ENCODE measurements around the gene NFS1.
"Not testable (repeated sequence)": the region's sequence is repeated elsewhere in the genome, so short reads cannot be mapped to it uniquely, and the experiment has no call there.

NFS1 gene

DNA sequence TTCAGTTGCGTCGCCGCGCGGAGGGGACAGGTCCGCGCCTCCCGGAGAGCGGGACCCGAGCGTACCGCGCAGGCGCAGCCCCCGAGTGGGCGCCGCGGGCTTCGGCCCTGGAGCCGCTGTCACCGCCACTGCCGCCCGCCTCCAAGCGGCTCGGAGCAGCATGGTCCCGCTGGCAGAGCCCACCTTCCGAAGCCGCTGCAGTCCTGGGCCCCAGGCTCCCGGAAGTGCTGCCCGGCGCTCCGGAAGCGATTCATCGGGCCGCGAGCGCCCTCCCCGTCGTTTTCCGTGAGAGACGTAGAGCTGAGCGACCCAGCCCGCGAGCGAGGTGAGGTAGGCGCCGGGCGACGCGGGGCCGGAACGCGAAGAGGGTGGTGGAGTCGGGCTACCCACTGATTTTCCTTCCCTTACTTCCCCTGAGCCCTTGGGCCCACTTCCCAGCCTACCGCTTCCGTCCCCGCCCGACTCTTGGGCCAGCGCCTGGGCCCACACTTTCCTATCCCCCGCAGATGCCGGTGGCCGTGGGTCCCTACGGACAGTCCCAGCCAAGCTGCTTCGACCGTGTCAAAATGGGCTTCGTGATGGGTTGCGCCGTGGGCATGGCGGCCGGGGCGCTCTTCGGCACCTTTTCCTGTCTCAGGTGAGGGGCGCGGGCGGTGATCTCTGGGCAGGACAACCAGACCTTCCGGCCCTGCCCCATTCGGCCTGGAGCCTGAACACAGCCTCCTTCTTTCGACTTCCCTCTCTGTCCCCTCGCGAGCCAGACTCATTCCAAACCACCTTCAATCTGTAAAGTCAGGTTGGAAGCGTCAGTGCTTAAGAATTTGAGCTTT lies at the start of gene NFS1, which contains the start of gene ROMO1:
Gene NFS1 (minus strand): TSS at position 226 of the 830 bp plus-strand sequence. CDS start 64 bp downstream, at position 162.
Gene ROMO1 (plus strand): TSS at position 279 of the 830 bp plus-strand sequence. CDS start 228 bp downstream, at position 507.
- peak; percentile 75 for DNase-seq

DNA sequence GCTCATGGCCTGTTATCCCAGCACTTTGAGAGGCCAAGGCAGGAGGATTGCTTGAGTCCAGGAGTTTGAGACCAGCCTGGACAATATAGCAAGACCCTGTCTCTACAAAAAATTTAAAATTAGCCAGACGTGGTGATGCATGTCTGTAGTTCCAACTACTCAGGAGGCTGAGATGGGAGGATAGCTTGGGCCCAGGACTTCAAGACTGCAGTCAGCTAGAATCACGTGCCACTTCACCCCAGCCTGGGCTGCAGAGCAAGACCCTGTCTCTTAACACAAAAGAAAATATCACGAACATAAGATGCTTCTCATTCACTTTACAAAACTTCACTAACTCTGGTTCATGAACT lies 45.3 kb upstream of the NFS1 start:
- not testable (repeated sequence) for DNase-seq

DNA sequence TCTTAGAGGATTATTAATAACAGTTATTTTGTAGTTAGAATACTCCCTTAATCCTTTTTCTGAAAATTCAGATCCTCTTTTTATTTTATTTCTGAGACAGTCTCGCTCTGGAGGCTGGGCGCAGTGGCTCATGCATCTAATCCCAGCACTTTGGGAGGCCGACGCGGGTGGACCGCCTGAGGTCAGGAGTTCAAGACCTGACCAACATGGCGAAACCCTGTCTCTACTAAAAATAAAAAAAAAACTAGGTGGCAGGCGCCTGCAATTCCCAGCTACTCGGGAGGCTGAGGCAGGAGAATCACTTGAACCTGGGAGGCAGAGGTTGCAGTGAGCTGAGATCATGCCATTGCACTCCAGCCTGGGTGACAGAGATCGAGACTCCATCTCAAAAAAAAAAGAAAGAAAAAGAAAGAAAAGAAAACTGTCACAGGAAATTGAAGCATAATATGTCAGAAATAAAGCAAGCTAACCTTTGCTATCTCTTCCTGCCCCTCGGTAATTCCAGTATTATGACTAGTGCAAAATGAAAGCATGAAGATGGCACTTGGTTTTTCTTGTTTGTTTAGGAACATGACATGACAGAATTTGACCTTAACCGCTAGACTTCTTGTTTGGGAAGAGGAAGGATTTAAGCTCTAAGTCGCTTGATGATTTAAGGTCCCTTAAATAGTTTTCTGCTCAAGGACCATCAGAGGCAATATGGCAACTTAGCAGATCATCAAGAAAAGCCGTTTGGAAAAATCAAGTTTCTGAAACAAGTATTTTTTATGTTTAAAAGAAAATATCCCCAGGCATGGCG lies 44.7 kb upstream of the NFS1 start:
- no peak for DNase-seq

DNA sequence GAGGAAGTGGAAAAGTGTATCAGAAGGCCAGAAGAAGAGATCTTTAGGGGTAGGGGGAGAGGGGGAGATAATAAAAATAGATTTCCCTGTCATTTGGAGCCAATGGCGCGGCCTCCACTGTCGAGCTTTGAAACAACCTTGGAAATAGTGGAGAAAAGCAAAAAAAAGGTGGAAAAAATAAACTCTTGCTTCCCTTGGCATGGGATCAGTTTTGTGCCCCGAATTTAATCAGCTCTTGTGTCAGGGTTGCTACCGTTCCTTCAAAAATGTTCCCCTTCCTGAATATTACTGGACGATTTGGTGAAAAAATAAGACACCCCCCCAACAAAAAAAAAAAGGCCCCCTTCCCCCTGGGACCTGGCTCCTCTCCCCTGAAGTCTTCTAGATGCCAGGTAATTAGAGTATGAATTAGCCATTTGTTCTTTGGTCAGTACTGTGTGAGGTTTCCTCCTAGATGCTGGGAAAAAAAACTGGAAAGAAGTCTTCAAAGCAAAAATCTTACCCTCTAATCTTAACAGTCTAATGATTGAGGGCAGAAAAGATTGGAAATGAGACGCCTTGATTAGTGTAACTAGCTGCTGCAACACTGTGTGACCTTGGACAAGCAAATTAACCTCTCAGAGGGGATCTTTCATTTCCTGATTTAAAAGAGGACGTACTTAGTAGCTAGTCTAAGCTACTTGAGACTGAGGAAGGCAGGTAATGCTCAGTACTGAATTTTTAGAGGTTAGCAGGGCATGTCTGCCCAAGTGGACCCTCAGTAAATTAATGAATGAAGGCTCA lies 43.8 kb upstream of the NFS1 start:
- DNase-seq = peak; percentile 21

DNA sequence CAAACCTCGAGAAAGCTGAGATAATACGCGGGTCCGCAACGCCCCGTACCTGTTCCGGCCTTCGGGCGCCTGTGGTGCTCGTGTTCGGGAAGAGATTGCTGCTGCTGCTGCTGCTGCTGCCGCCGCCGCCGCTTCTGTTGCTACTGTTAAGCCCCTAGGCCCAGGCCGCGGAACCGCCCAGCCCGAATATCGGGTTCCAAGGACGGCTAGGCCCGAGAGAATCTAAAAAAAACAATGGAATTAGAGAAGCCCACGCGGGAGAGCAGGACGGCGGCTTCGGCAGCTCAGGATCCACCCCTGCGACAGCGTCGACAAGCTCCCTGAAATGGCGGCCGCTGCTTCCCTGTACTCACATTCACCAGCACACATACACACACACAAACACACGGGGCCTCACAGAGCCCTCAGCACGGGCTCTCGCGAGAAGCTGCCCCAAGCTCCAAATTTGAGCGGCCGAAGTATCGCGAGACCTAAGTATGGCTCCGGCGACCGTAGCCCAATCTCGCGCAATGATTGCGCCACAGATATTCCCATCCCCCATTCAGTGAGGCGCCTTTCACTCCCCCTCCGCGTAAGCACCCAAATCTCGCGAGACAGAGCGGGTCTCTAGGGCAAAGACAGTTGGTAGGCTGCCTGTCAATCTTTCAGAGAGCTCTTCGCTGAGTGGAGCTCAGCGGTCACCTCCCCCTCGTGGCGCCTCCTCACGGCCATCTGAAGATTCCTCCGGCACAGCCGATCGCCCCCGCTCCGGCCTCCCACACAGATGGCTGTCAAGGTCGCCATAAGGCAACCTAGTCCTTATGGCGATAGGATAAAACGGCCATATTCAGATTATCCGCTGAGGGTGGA lies 43.0 kb upstream of the NFS1 start, which contains the start of gene RBM39:
Gene RBM39 (minus strand): TSS at position 369 of the 849 bp plus-strand sequence. CDS start 1,386 bp downstream, outside the sequence.
- DNase-seq = peak; percentile 100

DNA sequence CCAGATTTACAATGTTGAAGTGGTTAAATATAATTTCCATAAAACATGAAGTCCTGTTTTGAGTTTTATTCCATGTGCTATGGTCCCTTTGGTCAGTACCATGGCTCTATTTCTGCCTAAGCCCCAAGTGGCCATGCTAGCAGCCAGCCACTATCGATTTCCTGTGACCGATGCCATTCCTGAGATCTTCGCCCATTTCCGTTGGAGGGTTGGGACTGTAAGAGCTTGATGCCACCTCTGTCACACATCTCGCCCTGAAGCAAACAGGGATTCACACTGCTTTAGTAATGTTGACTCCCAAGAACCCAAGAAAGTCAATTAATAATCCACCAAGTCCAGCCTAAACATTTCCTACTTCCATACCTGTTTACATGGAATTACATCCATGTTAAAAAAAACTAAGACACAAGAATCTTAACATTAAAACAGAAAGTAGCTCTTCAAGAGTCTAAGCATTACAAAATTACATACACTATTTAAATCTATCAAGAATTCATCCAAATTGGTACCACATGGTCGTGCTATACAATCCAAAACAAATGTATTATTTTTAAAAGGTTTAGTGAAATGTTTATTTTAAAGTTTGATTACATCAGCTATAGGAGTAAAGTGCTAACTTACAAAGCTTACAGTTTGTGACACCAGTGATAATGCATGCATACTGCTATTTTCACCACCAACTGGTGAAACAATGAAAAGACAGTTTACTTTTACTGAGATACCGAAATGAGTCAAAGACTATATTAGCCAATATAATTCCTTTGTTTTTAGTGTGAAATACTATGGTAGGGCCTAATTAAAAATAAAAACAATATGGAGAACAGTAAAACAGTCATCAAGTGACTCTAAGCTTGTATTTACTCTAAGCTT lies 40.4 kb upstream of the NFS1 start:
- no peak for DNase-seq

DNA sequence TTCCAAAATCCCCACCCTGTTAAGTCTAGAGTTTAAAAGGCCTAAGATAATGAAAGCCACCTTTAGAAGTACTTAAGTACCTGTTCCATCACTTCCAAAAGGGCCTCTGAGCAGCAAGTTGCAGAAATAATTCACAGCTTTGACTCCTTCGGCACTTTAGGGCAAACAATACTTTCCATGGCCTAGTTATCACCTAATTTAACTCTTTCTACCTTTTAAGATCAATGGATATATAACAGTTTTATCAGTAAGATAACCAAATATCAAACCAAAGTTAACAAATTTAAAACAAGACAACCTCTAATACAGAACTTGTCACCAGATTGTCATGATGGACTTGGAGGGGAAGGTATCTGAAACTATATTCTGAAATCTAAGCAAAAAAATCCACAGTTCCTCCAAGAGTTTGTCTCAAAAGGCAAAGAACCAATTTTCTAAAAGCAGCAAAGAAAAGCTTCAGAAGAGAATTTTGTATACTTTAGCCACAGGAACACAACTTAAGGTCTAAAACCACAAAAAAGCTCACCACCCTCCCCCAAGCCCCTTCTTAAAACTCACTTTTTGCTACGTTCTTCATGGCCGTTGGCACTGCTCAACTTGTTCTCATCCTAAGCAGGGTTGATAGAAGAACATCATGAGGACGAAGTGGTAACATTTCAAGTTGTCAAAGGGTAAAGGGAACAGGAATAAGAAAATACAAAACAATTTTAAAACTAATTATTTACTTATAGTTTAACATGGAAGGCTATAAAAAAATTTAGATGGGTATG lies 39.4 kb upstream of the NFS1 start:
- no peak for DNase-seq

DNA sequence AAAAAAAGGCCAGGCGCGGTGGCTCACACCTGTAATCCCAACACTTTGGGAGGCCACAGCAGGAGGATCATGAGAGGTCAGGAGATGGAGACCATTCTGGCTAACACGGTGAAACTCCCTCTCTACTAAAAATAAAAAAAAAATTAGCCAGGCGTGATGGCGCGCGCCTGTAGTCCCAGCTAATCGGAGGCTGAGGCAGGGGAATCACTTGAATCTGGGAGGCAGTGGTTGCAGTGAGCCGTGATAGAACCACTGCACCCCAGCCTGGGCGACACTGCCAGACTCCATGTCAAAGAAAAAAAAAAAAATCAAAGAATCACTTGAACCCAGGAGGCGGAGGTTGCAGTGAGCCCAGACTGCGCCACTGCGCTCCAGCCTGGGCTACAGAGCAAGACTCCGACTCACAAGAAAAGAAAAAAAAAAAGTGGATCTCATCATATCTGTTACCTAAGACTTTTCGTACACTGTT lies 38.7 kb upstream of the NFS1 start:
- no peak for DNase-seq

DNA sequence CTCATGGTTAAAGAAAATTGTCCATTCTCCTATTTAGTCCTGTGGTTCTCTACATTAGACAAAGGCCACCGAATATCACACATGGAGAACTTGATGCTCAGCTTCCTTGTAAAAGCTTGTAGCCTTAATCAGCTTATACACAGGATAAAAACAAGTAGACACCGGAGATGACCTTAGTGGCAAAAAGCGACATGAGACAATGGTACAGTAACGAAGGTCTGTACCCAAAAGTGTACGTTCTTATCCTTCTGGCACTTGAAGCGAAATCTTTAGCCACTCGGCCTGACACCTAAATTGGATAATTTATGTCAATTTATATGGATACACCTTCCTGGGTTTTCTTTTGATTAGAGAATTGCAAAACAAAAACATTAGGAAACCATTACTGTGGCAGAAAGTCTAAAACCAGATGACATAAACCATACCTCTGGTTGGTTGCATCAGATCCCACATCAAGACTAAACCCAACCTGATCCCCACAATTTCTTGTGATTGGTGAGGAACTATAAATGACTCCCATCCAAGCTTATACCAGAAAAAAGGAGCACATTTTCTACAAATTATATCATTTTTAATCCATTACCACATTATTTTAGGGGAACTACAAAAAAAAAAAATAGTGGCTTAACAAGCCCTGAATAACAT lies 36.8 kb upstream of the NFS1 start:
- no peak for DNase-seq

DNA sequence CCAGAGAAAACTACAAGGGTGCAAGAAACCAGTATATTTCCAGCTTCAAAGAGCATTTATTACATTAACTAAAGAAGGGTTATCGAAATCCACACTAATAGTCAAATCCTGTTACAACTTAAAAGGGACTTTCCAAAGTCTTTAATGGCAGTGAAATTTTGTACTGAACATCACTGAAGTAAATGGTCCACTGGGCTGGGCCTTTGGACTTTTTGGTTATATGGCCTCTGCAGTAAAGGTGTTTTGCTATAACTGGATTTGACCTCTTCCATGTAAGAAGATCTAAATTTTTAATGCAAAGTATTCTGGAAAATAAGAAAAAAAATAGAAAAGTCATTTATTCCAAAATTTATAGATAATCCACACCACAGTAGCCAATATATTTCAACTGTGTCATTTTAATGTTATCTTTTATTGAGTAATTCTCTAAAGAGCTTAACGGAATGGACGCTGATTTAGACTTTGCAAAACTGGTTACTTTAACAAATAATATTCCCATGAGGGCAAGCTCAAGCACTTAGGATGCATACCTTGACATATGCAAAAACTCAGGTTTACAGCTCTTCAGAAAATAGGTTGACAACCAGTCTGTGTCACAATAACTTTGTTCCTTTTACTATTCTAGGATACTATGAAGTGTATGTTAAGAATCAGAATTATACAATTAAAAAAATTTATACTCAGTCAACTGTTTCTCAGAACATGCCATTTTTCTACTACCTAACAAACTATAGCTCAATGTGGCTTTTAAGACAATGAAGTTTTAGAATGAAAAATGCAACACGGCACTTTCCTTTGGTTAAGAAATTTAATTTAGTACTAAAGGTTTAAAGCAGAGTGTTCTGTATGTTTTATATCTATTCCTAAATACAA lies 35.9 kb upstream of the NFS1 start:
- no peak for DNase-seq

DNA sequence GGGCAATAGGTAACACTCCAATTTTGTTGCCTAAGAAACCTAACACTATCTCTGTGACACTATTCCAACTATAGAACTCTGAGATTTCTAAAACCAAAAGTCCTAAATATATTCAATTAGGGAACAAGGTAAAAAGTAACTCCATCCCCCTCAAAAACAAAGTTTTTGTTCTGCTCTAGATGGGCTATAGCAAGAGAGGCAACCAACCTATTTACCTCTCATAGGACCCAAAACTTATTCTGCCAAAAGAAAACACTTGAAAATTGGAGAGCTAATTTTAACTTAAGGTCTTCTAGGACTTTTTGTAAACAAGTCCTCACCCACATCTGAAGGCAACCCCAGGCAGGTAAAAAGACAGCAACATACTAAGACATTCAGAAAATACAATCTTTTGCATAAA lies 35.2 kb upstream of the NFS1 start:
- no peak for DNase-seq

DNA sequence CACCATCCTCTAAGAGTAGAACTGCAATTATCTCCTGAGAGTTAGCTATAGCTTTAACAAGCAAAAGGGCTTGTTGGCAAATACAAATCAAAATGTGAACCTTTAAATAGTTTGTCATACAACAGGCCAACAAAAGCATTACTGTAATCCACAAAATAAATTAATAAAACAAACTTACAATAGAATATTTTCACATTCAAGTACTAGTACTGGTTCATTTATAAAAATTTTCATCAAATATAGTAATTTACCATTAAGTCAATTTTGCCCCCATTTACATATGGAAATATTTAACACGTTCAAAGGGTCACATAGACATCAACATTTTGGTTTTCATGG lies 33.5 kb upstream of the NFS1 start:
- no peak for DNase-seq

DNA sequence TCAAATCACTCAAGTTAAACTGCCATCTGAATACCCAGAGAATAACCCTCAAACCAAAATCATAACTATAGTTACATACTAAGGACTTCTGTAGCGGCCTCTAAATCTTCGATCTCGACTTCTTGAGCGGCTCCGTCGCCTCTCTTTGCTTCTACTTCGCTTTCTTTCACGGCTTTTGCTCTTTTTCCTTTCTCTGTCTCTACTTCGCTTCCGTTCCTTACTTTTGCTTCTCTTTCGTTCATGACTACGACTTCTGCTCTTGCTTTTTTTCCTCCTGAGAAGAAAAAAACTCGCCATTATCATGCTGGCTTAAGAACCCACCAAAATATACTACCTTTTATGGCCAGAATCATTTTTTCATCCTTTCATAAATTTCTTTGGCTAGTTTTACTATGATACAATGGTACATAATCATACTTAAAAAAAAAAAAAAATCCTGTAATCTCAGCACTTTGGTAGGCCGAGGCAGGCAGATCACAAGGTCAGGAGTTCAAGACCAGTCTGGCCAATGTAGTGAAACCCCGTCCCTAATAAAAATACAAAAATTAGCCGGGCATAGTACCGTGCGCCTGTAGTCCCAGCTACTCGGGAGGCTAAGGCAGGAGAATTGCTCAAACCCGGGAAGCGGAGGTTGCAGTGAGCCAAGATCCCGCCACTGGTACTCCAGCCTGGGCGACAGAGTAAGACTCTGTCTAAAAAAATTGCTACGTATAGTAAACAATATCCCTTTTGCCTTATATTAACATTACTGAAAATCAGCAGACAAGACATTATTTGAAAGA lies 32.9 kb upstream of the NFS1 start:
- no peak for DNase-seq

DNA sequence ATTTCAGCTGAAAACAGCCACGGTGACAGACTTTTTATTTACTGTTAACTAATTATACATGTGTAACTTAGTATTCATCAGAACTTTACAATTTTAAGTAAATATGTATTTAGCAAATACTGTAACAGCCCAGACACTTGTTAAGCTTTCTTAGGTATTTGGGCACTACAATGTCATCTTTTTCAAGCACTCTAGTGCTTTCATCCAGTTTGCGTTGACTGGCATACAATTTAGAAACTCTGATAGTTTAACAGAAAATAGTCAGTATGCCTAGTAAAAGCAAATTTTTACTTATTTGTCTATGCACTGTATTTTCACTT lies 32.3 kb upstream of the NFS1 start:
- no peak for DNase-seq

DNA sequence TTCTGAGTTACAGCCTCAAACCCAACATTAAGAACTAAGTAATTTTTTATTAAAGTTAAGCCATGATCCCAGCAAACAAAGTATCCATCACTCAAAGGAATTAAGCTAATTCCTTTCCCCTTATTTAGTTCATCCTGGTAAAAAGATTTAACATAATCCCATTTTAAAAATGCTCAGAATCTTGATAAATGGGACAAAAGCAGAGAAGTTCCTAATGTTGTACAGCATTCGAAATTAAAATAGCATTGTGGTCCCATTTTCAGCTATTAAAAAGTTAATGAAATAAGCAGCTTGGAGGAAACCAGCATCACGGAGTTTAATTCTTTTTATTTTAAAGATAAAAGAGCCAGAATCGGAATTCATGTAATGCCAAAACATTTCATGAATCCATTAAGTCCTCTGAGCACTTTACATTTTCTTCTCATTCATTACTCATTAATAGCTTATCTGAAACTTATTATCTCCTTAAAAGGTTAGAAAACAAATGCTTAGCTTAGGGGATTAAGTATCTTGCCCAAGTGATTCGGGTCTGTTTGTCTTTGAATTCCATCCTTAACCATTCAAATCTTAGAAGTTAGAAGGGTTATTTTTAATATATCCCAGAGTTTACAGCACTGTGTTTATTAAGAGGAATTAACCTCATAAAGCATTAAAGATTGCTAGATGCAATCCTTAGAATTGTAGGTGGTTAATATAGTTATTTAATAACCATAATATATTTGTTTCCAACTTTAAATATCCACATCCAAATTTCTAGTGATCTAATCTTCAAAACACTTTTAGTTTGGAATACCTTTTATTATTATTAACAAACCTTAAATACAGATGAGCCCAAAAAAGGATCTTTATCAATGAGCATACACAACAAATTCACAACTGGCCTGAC lies 31.7 kb upstream of the NFS1 start:
- DNase-seq = no peak

DNA sequence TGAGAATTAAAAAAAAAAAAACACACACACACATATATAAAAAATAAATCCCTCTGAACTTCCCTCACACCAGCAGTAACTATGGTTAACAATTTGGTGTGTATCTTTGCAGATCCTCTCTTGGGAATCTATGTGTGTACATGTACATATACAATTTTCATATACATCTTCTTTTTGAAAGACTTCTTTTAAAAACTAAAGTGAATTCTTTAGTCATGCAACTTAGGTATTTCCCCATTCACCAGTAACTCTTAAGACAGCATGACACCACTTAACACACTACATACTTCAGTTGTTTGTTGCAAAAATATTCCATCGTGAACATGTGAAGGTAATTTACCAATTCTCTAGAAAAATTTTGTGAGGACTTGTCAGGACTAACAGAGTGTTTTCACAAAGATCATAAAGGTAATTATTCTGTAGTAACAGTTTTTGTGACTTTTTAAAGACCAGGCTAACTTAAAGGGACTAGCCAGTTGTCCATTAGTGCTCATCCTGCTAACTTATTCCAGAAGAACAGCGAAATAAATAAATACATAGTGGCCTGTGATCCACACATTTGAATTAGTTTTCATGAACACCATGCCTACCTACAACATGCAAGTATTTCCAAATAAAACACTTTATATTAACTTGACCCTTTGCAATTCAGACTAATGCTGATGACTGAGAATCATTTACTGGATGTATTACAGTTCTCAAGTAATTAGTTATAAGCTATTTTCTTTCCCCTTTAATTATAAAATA lies 30.9 kb upstream of the NFS1 start:
- no peak for DNase-seq

Measured in NCI-H1436 (cell line).